ENCODE data around the gene CD72.

CD72 gene

GRCh38 chr9:35569206-35569605, 49.0 kb downstream of the CD72 start (continued):
- TF ChIP-seq ZNF623 (tag by site-specific recombination; IDR thresholded peaks at IDR 0.05) (no peak), ZNF629 (tag by site-specific recombination; IDR thresholded peaks at IDR 0.05) (no peak), ZBTB21 (tag by site-specific recombination; IDR thresholded peaks at IDR 0.05) (no peak), ZNF837 (tag by site-specific recombination; IDR thresholded peaks at IDR 0.05) (no peak), ZNF76 (tag by site-specific recombination; IDR thresholded peaks at IDR 0.05; ENCODE audit: borderline replicate concordance, low read depth) (no peak)

GRCh38 chr9:35568196-35568595, 50.0 kb downstream of the CD72 start:
- no peak overlapping the region for H3K27ac ChIP-seq (ENCODE audit: extremely low read depth, low read depth, low read length)
- no peak overlapping the region for H3K4me3 ChIP-seq (ENCODE audit: low read depth, low read length)
- no peak for TF ChIP-seq ZNF416 (tag by site-specific recombination; IDR thresholded peaks at IDR 0.05)
- TF ChIP-seq ZNF18 (tag by site-specific recombination; IDR thresholded peaks at IDR 0.05): no peak
- no peak for TF ChIP-seq ZNF658 (tag by site-specific recombination; IDR thresholded peaks at IDR 0.05)
- no peak for TF ChIP-seq ZNF423 (tag by site-specific recombination; IDR thresholded peaks at IDR 0.05)
- TF ChIP-seq ZNF561 (tag by site-specific recombination; IDR thresholded peaks at IDR 0.05; ENCODE audit: borderline replicate concordance): no peak
- no peak for TF ChIP-seq ZNF138 (tag by site-specific recombination; IDR thresholded peaks at IDR 0.05; ENCODE audit: borderline replicate concordance)
- no peak for TF ChIP-seq ZNF664 (tag by site-specific recombination; IDR thresholded peaks at IDR 0.05)
- TF ChIP-seq ZFP41 (tag by site-specific recombination; IDR thresholded peaks at IDR 0.05; ENCODE audit: borderline replicate concordance): no peak
- TF ChIP-seq ZNF473 (tag by site-specific recombination; IDR thresholded peaks at IDR 0.05): no peak
- TF ChIP-seq ZNF791 (tag by site-specific recombination; IDR thresholded peaks at IDR 0.05): no peak
- no peak for TF ChIP-seq ZNF311 (tag by site-specific recombination; IDR thresholded peaks at IDR 0.05; ENCODE audit: borderline replicate concordance)
- no peak for TF ChIP-seq PRDM1 (tag by site-specific recombination; IDR thresholded peaks at IDR 0.05)
- no peak for TF ChIP-seq ZSCAN18 (tag by site-specific recombination; IDR thresholded peaks at IDR 0.05)
- TF ChIP-seq ZNF391 (tag by site-specific recombination; IDR thresholded peaks at IDR 0.05; ENCODE audit: borderline replicate concordance, low read depth): no peak
- no peak for TF ChIP-seq KLF8 (tag by site-specific recombination; IDR thresholded peaks at IDR 0.05)
- TF ChIP-seq ZNF24 (tag by site-specific recombination; IDR thresholded peaks at IDR 0.05): no peak
- ChIA-PET CTCF (interaction anchor here (1.1 kb wide), 1 partner anchor 15 kb away, joined by 4 read pairs; no protein-coding TSS in a partner anchor), POLR2A (no interaction called here)
- H3K36me3 ChIP-seq (ENCODE audit: control insufficient read depth in 2 of 2, insufficient read depth in 1 of 2, low read length in 2 of 2): no peaks in the 10 kb centered on the region
- H3K9me3 ChIP-seq (ENCODE audit: control insufficient read depth, insufficient read depth, low read depth, low read length): no peaks in the 10 kb centered on the region
- H3K4me1 ChIP-seq (ENCODE audit: control insufficient read depth, insufficient read depth, low read length): no peaks in the 10 kb centered on the region

GRCh38 chr9:35566417-35566816, 51.8 kb downstream of the CD72 start:
- H3K4me1 ChIP-seq (ENCODE audit: control insufficient read depth, insufficient read depth, low read length): no peaks in the 10 kb centered on the region
- POLR2A ChIA-PET: interaction anchor here (0.5 kb wide), 1 partner anchor 1589 kb away, joined by 4 read pairs; no protein-coding TSS in a partner anchor
- CTCF ChIA-PET: interaction anchor here (0.5 to 2.8 kb wide), 7 partner anchors 13 to 667 kb away, joined by 3 to 17 read pairs (median 3); no protein-coding TSS in a partner anchor

More at GRCh38 chr9:35566417-35566816, 51.8 kb downstream of the CD72 start:
- Histone ChIP-seq H3K36me3 (ENCODE audit: control insufficient read depth in 2 of 2, insufficient read depth in 1 of 2, low read length in 2 of 2) (no peaks in the 10 kb centered on the region), H3K27ac (ENCODE audit: extremely low read depth, low read depth, low read length) (no peak overlapping the region), H3K9me3 (ENCODE audit: control insufficient read depth, insufficient read depth, low read depth, low read length) (no peaks in the 10 kb centered on the region), H3K4me3 (ENCODE audit: low read depth, low read length) (no peak overlapping the region)
- TF ChIP-seq ZNF76 (tag by site-specific recombination; IDR thresholded peaks at IDR 0.05; ENCODE audit: borderline replicate concordance, low read depth): no peak
- no peak for TF ChIP-seq GFI1B (tag by site-specific recombination; IDR thresholded peaks at IDR 0.05)
- TF ChIP-seq SP2 (tag by site-specific recombination; IDR thresholded peaks at IDR 0.05): no peak
- no peak for TF ChIP-seq ZNF837 (tag by site-specific recombination; IDR thresholded peaks at IDR 0.05)
- TF ChIP-seq ZNF529 (tag by site-specific recombination; IDR thresholded peaks at IDR 0.05; ENCODE audit: insufficient replicate concordance): no peak
- no peak for TF ChIP-seq PRDM1 (tag by site-specific recombination; IDR thresholded peaks at IDR 0.05)
- no peak for TF ChIP-seq ZNF23 (tag by site-specific recombination; IDR thresholded peaks at IDR 0.05; ENCODE audit: borderline replicate concordance)

Measured in HEK293 (cell line).